ENCODE results near the gene MRPL28. TPM values are rescaled to one million over a fixed set of nuclear protein-coding genes. Genes with fewer than 3 reads are reported as not detected.

MRPL28 gene
- total RNA-seq, 1 experiment from 2014 or later, result 61.4 TPM

GRCh38 chr16:375212-375611 lies 4.9 kb upstream of the MRPL28 start:
- BruUV-seq (replicated peaks), result no TSS peak
- CTCF ChIA-PET, result no interaction called here

More at GRCh38 chr16:375212-375611, 4.9 kb upstream of the MRPL28 start:
- Histone ChIP-seq H3K27me3 (ENCODE audit: insufficient read depth, low read length) (no peaks in the 10 kb centered on the region), H3K9me3 (ENCODE audit: control insufficient read depth in 1 of 2, insufficient read depth in 1 of 2, low read depth in 1 of 2, low read length in 2 of 2) (no peaks in the 10 kb centered on the region), H3K4me1 (ENCODE audit: control insufficient read depth in 1 of 2, insufficient read depth in 2 of 2, low read length in 2 of 2) (peaks cover 3 to 7% of the 10 kb centered on the region in 2 experiments; a peak in 3 of 4 replicates), H3K4me2 (ENCODE audit: low read length) (no peak overlapping the region), H3K79me2 (ENCODE audit: insufficient read depth, low read length) (0 out of 2 replicates have a peak, but pooled peaks cover 3% of the 10 kb centered on the region), H2AFZ (ENCODE audit: low read depth, low read length, poor library complexity, severe bottlenecking) (no peak overlapping the region), H3K27ac (ENCODE audit: low read depth, low read length) (no peak overlapping the region), H3K9me2 (ENCODE audit: insufficient read depth) (no peaks in the 10 kb centered on the region), H3K9ac (ENCODE audit: low read length) (no peak overlapping the region), H4K20me1 (ENCODE audit: insufficient read depth) (no peaks in the 10 kb centered on the region), H3K36me3 (ENCODE audit: control insufficient read depth in 1 of 2, insufficient read depth in 2 of 2, low read length in 2 of 2) (no peaks in the 10 kb centered on the region), H3K4me3 (replicated peaks in 1 of 2; ENCODE audit: low read depth in 1 of 2, low read length in 2 of 2) (no peak overlapping the region)
- intact Hi-C loops (cut with micrococcal nuclease), result no loop called here
- TF ChIP-seq ZNF274 (IDR thresholded peaks at IDR 0.05; ENCODE audit: low read depth, low read length) (no peak), RAD21 (IDR thresholded peaks at IDR 0.05; ENCODE audit: low read depth) (no peak), MAX (IDR thresholded peaks at IDR 0.05) (no peak), JUND (IDR thresholded peaks at IDR 0.05) (no peak), CTCF (IDR thresholded peaks at IDR 0.05 in 2 of 3, conservative IDR thresholded peaks at IDR 0.05 in 1 of 3; ENCODE audit: borderline replicate concordance in 1 of 3, insufficient read depth in 1 of 3, low read depth in 2 of 3, low read length in 2 of 3) (no peak), ZBTB33 (IDR thresholded peaks at IDR 0.05; ENCODE audit: extremely low read depth, insufficient replicate concordance, low read length) (no peak), CBX3 (IDR thresholded peaks at IDR 0.05; ENCODE audit: low read depth) (no peak), POLR2AphosphoS5 (IDR thresholded peaks at IDR 0.05; ENCODE audit: low read depth, low read length) (no peak), ELF1 (IDR thresholded peaks at IDR 0.05; ENCODE audit: borderline replicate concordance, low read depth) (no peak), EGR1 (IDR thresholded peaks at IDR 0.05; ENCODE audit: low read depth) (no peak), FOSL1 (IDR thresholded peaks at IDR 0.05; ENCODE audit: low read depth) (no peak), ZFX (IDR thresholded peaks at IDR 0.05) (no peak), SRF (IDR thresholded peaks at IDR 0.05; ENCODE audit: low read depth) (no peak), EZH2 (IDR thresholded peaks at IDR 0.05) (no peak), POLR2A (IDR thresholded peaks at IDR 0.05; ENCODE audit: borderline replicate concordance, extremely low read depth, insufficient read depth, insufficient read length) (no peak), CEBPB (IDR thresholded peaks at IDR 0.05; ENCODE audit: low read depth) (no peak), REST (IDR thresholded peaks at IDR 0.05; ENCODE audit: low read depth) (no peak), SP1 (IDR thresholded peaks at IDR 0.05; ENCODE audit: low read depth) (no peak), YY1 (IDR thresholded peaks at IDR 0.05; ENCODE audit: extremely low read depth, insufficient replicate concordance, low read depth, low read length) (no peak)
- no peak for DNase-seq (ENCODE audit: low read depth, low spot score)
- ChIA-PET POLR2A (no interaction called here), RAD21 (ENCODE audit: low non-redundant PET in 1 of 2, low total read pairs in 2 of 2, uncharacterized antibody in 2 of 2, unreplicated experiment in 2 of 2) (no interaction called here)
- no peak for ATAC-seq

Measured in HCT116 (cell line).